Measurements from ENCODE around the gene SCAF1. TPM values are rescaled to one million over a fixed set of nuclear protein-coding genes. Genes with fewer than 3 reads are reported as not detected.

Gene SCAF1
- total and polyA plus RNA-seq, 2 of the 13 experiments (the other 11 are each of a cell fraction or from before 2014, with no cell fraction given): 3.3 to 6.1 TPM

DNA sequence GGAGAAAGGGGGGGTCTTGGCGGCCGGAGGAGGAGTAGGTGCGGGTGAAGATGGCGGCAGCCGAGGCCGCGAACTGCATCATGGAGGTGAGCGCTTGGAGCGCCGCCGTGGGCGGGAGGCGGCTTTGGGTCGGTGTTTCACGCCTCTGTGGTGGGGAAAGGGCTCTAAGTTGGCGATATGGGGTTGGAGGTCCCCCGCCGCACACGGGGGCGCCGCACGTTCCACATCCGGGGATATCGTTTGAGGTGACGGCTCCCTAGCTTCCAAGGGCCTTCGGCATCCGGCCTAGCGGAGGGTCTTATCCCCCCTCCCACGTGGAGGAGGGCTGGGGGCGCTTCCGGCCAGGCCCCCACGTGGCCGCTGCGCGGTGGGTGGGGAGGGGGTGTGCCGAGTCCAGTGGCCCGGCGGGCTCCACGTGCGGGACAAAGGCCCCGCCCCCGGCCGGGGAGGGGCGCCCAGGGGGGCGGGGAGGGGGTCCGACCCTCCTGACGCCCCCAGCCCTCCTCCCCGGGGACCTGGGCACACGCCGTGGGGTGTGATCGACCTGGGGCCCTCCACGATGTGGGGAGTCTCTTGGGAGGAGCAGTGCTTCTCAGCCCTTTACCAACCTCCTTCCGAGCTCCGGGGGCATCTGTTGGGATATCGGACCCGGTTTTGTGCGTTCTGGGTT lies 35.4 kb downstream of the SCAF1 start, which contains the start of gene PRMT1 (continued):
- TF ChIP-seq, protein P1, sequence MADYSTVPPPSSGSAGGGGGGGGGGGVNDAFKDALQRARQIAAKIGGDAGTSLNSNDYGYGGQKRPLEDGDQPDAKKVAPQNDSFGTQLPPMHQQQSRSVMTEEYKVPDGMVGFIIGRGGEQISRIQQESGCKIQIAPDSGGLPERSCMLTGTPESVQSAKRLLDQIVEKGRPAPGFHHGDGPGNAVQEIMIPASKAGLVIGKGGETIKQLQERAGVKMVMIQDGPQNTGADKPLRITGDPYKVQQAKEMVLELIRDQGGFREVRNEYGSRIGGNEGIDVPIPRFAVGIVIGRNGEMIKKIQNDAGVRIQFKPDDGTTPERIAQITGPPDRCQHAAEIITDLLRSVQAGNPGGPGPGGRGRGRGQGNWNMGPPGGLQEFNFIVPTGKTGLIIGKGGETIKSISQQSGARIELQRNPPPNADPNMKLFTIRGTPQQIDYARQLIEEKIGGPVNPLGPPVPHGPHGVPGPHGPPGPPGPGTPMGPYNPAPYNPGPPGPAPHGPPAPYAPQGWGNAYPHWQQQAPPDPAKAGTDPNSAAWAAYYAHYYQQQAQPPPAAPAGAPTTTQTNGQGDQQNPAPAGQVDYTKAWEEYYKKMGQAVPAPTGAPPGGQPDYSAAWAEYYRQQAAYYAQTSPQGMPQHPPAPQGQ (CRISPR knock-in tag; IDR thresholded peaks at IDR 0.05; ENCODE audit: borderline replicate concordance): no peak
- no peak for TF ChIP-seq EED (CRISPR knock-in tag; IDR thresholded peaks at IDR 0.05)
- TF ChIP-seq, protein P2, sequence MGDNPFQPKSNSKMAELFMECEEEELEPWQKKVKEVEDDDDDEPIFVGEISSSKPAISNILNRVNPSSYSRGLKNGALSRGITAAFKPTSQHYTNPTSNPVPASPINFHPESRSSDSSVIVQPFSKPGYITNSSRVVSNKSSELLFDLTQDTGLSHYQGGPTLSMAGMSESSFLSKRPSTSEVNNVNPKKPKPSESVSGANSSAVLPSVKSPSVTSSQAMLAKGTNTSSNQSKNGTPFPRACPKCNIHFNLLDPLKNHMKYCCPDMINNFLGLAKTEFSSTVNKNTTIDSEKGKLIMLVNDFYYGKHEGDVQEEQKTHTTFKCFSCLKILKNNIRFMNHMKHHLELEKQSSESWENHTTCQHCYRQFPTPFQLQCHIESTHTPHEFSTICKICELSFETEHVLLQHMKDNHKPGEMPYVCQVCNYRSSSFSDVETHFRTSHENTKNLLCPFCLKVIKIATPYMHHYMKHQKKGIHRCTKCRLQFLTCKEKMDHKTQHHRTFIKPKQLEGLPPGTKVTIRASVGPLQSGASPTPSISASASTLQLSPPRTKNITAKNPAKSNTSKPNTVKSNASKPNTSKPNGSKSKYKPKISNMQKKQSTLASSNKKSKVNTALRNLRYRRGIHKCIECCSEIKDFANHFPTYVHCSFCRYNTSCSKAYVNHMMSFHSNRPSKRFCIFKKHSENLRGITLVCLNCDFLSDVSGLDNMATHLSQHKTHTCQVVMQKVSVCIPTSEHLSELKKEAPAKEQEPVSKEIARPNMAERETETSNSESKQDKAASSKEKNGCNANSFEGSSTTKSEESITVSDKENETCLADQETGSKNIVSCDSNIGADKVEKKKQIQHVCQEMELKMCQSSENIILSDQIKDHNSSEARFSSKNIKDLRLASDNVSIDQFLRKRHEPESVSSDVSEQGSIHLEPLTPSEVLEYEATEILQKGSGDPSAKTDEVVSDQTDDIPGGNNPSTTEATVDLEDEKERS (CRISPR knock-in tag; IDR thresholded peaks at IDR 0.05): no peak
- peak; percentile 61; the same call in 1 of the 2 replicates for TF ChIP-seq KAT8 (CRISPR knock-in tag; IDR thresholded peaks at IDR 0.05)
- 0 out of 2 replicates have a peak, but pooled peaks have one; percentile 88 for TF ChIP-seq AHR (CRISPR knock-in tag; IDR thresholded peaks at IDR 0.05)
- TF ChIP-seq U2AF1 (optimal IDR thresholded peaks at IDR 0.05; ENCODE audit: low read depth, low read length): no peak
- TF ChIP-seq FOXM1 (CRISPR knock-in tag; IDR thresholded peaks at IDR 0.05): no peak
- TF ChIP-seq, protein P3, sequence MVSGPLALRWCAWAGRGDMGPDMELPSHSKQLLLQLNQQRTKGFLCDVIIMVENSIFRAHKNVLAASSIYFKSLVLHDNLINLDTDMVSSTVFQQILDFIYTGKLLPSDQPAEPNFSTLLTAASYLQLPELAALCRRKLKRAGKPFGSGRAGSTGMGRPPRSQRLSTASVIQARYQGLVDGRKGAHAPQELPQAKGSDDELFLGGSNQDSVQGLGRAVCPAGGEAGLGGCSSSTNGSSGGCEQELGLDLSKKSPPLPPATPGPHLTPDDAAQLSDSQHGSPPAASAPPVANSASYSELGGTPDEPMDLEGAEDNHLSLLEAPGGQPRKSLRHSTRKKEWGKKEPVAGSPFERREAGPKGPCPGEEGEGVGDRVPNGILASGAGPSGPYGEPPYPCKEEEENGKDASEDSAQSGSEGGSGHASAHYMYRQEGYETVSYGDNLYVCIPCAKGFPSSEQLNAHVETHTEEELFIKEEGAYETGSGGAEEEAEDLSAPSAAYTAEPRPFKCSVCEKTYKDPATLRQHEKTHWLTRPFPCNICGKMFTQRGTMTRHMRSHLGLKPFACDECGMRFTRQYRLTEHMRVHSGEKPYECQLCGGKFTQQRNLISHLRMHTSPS (CRISPR knock-in tag; IDR thresholded peaks at IDR 0.05; ENCODE audit: low read depth): no peak
- TF ChIP-seq ZNF253 (CRISPR knock-in tag; IDR thresholded peaks at IDR 0.05; ENCODE audit: borderline replicate concordance): no peak
- no peak for TF ChIP-seq ZNF24 (IDR thresholded peaks at IDR 0.05)
- TF ChIP-seq, protein P4, sequence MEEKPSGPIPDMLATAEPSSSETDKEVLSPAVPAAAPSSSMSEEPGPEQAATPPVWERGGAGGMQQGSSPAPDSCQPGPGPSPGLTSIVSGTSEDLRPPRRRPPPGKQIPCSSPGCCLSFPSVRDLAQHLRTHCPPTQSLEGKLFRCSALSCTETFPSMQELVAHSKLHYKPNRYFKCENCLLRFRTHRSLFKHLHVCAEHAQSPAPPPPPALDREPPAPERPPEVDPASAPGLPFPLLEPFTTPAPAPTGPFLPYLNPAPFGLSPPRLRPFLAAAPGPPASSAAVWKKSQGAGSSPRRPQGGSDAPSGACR (CRISPR knock-in tag; IDR thresholded peaks at IDR 0.05): 0 out of 2 replicates have a peak, but pooled peaks have one; percentile 50
- no peak for TF ChIP-seq ZFYVE20 (CRISPR knock-in tag; IDR thresholded peaks at IDR 0.05; ENCODE audit: borderline replicate concordance, low read depth)
- TF ChIP-seq, protein P5, sequence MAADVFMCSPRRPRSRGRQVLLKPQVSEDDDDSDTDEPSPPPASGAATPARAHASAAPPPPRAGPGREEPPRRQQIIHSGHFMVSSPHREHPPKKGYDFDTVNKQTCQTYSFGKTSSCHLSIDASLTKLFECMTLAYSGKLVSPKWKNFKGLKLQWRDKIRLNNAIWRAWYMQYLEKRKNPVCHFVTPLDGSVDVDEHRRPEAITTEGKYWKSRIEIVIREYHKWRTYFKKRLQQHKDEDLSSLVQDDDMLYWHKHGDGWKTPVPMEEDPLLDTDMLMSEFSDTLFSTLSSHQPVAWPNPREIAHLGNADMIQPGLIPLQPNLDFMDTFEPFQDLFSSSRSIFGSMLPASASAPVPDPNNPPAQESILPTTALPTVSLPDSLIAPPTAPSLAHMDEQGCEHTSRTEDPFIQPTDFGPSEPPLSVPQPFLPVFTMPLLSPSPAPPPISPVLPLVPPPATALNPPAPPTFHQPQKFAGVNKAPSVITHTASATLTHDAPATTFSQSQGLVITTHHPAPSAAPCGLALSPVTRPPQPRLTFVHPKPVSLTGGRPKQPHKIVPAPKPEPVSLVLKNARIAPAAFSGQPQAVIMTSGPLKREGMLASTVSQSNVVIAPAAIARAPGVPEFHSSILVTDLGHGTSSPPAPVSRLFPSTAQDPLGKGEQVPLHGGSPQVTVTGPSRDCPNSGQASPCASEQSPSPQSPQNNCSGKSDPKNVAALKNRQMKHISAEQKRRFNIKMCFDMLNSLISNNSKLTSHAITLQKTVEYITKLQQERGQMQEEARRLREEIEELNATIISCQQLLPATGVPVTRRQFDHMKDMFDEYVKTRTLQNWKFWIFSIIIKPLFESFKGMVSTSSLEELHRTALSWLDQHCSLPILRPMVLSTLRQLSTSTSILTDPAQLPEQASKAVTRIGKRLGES (CRISPR knock-in tag; IDR thresholded peaks at IDR 0.05; ENCODE audit: borderline replicate concordance): no peak
- TF ChIP-seq CREB1 (IDR thresholded peaks at IDR 0.05): no peak
- TF ChIP-seq CREB1 (CRISPR knock-in tag; IDR thresholded peaks at IDR 0.05): no peak
- TF ChIP-seq, protein P6, sequence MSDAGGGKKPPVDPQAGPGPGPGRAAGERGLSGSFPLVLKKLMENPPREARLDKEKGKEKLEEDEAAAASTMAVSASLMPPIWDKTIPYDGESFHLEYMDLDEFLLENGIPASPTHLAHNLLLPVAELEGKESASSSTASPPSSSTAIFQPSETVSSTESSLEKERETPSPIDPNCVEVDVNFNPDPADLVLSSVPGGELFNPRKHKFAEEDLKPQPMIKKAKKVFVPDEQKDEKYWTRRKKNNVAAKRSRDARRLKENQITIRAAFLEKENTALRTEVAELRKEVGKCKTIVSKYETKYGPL (CRISPR knock-in tag; IDR thresholded peaks at IDR 0.05): no peak
- TF ChIP-seq ZFP62 (CRISPR knock-in tag; IDR thresholded peaks at IDR 0.05): no peak

Measured in HepG2 (cell line).